Stomach (tissue), 4 donors: ENCODE measurements around the gene FAM240A.

Experiments used
- POLR2AphosphoS5 ChIP-seq, 3 donors: sonication (generic); formaldehyde crosslinking; IDR thresholded peaks; one replicate each; pipeline ENCODE4 v1.6.1; 2016; ENCODE audit warnings: antibody characterized with exemption in 3 of 3
- TF ChIP-seq, protein P1 (sequence below), 7 experiments: fragments of 450-650 bp in 4 of 7; fragments of 200-600 bp in 3 of 7; sonication (generic) in 3 of 7; IDR thresholded peaks; one replicate each; pipeline ENCODE4 v1.5.1; 2016 to 2019; ENCODE audit warnings: antibody characterized with exemption in 7 of 7, control low read depth in 2 of 7, mild to moderate bottlenecking in 1 of 7

DNA sequence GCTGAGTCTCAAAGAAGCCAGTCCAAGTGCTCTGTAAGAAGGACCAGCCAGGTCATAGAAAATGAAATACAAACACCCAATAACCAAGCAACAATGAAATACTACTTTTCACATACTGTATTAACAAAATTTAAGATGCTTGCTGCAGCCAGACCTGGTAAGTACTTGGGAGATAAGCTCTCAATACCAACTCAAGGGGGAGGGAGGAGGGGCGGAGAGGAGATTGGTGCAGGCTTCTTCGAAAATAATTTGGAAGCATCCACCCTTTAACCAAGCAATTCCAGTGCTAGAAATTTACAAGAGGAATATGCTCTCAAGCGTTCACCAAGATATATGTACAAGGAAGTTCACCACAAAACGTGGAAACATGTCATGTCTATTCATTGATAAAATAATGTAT lies 38.6 kb upstream of the FAM240A start:
- TF ChIP-seq, protein P1, sequence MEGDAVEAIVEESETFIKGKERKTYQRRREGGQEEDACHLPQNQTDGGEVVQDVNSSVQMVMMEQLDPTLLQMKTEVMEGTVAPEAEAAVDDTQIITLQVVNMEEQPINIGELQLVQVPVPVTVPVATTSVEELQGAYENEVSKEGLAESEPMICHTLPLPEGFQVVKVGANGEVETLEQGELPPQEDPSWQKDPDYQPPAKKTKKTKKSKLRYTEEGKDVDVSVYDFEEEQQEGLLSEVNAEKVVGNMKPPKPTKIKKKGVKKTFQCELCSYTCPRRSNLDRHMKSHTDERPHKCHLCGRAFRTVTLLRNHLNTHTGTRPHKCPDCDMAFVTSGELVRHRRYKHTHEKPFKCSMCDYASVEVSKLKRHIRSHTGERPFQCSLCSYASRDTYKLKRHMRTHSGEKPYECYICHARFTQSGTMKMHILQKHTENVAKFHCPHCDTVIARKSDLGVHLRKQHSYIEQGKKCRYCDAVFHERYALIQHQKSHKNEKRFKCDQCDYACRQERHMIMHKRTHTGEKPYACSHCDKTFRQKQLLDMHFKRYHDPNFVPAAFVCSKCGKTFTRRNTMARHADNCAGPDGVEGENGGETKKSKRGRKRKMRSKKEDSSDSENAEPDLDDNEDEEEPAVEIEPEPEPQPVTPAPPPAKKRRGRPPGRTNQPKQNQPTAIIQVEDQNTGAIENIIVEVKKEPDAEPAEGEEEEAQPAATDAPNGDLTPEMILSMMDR (IDR thresholded peaks at IDR 0.05) = no peak
- TF ChIP-seq POLR2AphosphoS5 (IDR thresholded peaks at IDR 0.05) = no peak
